ENCODE measurements around the gene UTP3. TPM values are rescaled to one million over a fixed set of nuclear protein-coding genes. Genes with fewer than 3 reads are reported as not detected.
A peak's percentile ranks its signal among the peaks of the same experiment; 100 is the strongest.
"Not testable (repeated sequence)": the region's sequence is repeated elsewhere in the genome, so short reads cannot be mapped to it uniquely, and the experiment has no call there.

The UTP3 gene
- polyA plus RNA-seq (2011; rRNA removed) (24.3 and 27.1 TPM in 2 replicates), polyA minus RNA-seq (2011; rRNA and poly(A)+ RNA removed) (7.5 and 10.6 TPM in 2 replicates)

DNA sequence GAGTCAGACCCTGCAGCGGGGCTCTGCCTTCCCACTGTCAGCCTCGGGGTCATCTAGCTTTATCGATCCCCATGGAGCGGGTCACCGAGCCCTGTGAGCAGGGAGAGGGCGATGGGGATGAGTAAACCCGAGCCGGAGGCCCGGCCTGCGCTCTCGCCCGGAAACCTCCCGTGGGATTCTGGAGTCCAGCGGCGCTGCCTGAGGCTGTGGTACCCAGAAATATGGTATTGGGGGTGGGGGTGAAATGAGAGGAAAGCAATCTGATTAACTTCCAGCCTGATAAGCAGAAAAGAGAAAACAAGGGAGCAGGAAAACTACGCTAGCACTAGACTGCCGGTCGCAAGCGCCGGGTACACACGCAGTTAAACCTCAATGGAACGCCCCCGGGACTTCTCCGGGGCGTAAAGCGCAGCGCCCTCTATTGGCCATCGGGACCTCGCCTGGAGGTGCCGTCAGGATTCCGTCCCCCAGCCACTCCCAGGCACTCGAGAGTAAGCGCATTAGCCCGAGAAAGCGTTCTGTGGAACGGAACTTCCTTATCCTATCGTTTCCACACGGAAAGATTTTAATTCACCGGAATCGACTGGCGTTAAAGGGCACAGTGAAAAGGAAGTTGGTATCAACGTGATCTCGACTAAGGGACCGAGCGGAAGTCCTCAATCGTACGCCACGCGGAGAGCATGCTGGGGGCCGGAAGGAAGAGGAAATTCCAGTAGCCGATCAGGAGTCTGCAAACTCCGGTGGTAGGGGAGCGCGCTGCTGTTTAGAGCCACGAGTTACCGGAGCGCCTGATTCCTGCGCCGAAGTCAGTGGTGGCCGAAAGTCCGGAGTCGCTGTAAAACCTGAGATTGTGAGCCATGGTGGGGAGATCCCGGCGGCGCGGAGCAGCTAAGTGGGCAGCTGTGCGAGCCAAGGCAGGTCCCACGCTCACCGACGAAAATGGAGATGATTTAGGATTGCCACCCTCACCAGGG, at the start of gene UTP3:
Gene UTP3 (plus strand): TSS at position 712 of the 974 bp plus-strand sequence. CDS start 146 bp downstream, at position 858.
- Histone ChIP-seq H3K27ac (ENCODE audit: low read depth, low read length) (peak within 1 kb of the TSS; percentile 95), H3K4me3 (ENCODE audit: low read depth, low read length) (peak within 1 kb of the TSS; percentile 100), H3K9me3 (ENCODE audit: control insufficient read depth, insufficient read depth, low read length) (no peaks in the 10 kb centered on the region), H3K27me3 (ENCODE audit: control insufficient read depth, insufficient read depth, low read length) (no peaks in the 10 kb centered on the region)
- ChIA-PET POLR2A (interaction anchor here (1.8 kb wide), 1 partner anchor 16 kb away, joined by 5 read pairs; no protein-coding TSS in a partner anchor), CTCF (interaction anchor here (0.7 to 4.6 kb wide), 18 partner anchors 10 to 255 kb away, joined by 3 to 30 read pairs (median 3); partner anchors contain the start of genes JCHAIN and RUFY3)
- peak; percentile 97 for TF ChIP-seq CTCF (IDR thresholded peaks at IDR 0.05; ENCODE audit: low read depth, low read length)
- DNase-seq (ENCODE audit: low read depth, low spot score), result peak; percentile 98

GRCh38 chr4:70640192-70640591, 48.1 kb upstream of the UTP3 start:
- no peaks in the 10 kb centered on the region for H3K9me3 ChIP-seq (ENCODE audit: control insufficient read depth, insufficient read depth, low read length)
- ChIA-PET CTCF (interaction anchor here (1.0 kb wide), 1 partner anchor 12 kb away, joined by 5 read pairs; no protein-coding TSS in a partner anchor), POLR2A (no interaction called here)
- no peak for DNase-seq (ENCODE audit: low read depth, low spot score)
- H3K4me3 ChIP-seq (ENCODE audit: low read depth, low read length), result no peak overlapping the region
- H3K27me3 ChIP-seq (ENCODE audit: control insufficient read depth, insufficient read depth, low read length), result no peaks in the 10 kb centered on the region
- TF ChIP-seq CTCF (IDR thresholded peaks at IDR 0.05; ENCODE audit: low read depth, low read length), result no peak
- no peak overlapping the region for H3K27ac ChIP-seq (ENCODE audit: low read depth, low read length)

DNA sequence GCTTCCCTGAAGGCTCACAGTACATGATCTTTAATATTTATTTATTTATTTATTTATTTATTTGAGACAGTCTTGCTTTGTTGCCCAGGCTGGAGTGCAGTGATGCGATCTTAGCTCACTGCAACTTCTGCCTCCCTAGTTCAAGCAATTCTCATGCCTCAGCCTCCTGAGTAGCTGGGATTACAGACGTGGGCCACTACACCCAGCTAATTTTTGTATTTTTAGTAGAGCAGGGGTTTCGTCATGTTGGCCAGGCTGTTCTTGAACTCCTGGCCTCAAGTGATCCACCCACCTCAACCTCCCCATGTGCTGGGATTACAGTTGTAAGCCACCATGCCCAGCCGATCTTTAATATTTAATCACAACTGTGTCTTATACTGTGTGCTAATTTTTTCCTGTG, 37.6 kb upstream of the UTP3 start:
- H3K4me3 ChIP-seq (ENCODE audit: low read depth, low read length); DNase-seq (ENCODE audit: low read depth, low spot score); POLR2A ChIA-PET; H3K27ac ChIP-seq (ENCODE audit: low read depth, low read length); H3K27me3 ChIP-seq (ENCODE audit: control insufficient read depth, insufficient read depth, low read length); H3K9me3 ChIP-seq (ENCODE audit: control insufficient read depth, insufficient read depth, low read length): not testable (repeated sequence)
- CTCF ChIA-PET, result interaction anchor here (1.7 to 1.8 kb wide), 2 partner anchors 9 to 1050 kb away, joined by 3 to 11 read pairs; no protein-coding TSS in a partner anchor

- H3K27ac ChIP-seq (ENCODE audit: low read depth, low read length), result no peak overlapping the region
- ChIA-PET POLR2A (interaction anchor here (0.6 kb wide), 1 partner anchor 180 kb away, joined by 3 read pairs; no protein-coding TSS in a partner anchor), CTCF (interaction anchor here (0.5 to 1.8 kb wide), 77 partner anchors 9 to 1063 kb away, joined by 3 to 30 read pairs (median 4); partner anchors contain the start of genes DCK, ENAM, JCHAIN and UTP3)
- no peak for DNase-seq (ENCODE audit: low read depth, low spot score)
- H3K4me3 ChIP-seq (ENCODE audit: low read depth, low read length), result no peak overlapping the region
- TF ChIP-seq CTCF (IDR thresholded peaks at IDR 0.05; ENCODE audit: low read depth, low read length), result peak; percentile 54
- no peaks in the 10 kb centered on the region for H3K27me3 ChIP-seq (ENCODE audit: control insufficient read depth, insufficient read depth, low read length)
- H3K9me3 ChIP-seq (ENCODE audit: control insufficient read depth, insufficient read depth, low read length), result no peaks in the 10 kb centered on the region
Observed at GRCh38 chr4:70651864-70652506, 36.3 kb upstream of the UTP3 start.

GRCh38 chr4:70654605-70655011, 33.7 kb upstream of the UTP3 start:
- POLR2A ChIA-PET, result no interaction called here

More at GRCh38 chr4:70654605-70655011, 33.7 kb upstream of the UTP3 start:
- TF ChIP-seq CTCF (IDR thresholded peaks at IDR 0.05; ENCODE audit: low read depth, low read length), result no peak
- CTCF ChIA-PET, result interaction anchor here (1.0 kb wide), 2 partner anchors 33 to 49 kb away, joined by 3 to 4 read pairs; partner anchors contain the start of gene UTP3
- no peaks in the 10 kb centered on the region for H3K9me3 ChIP-seq (ENCODE audit: control insufficient read depth, insufficient read depth, low read length)
- no peaks in the 10 kb centered on the region for H3K27me3 ChIP-seq (ENCODE audit: control insufficient read depth, insufficient read depth, low read length)
- no peak for DNase-seq (ENCODE audit: low read depth, low spot score)
- no peak overlapping the region for H3K27ac ChIP-seq (ENCODE audit: low read depth, low read length)
- no peak overlapping the region for H3K4me3 ChIP-seq (ENCODE audit: low read depth, low read length)

Measured in AG04450 (cell line).